HG02885 (cell line): ENCODE data around the gene PRKAG2.
A peak's percentile ranks its signal among the peaks of the same experiment; 100 is the strongest.

Source experiments
- ATAC-seq: cut with Tn5 transposase; IDR thresholded peaks from one replicate; pipeline ENCODE4 v1.9.1; 2021; ENCODE audit warnings: mild to moderate bottlenecking; ENCODE audit not compliant: unreplicated experiment, poor library complexity

The PRKAG2 gene

DNA sequence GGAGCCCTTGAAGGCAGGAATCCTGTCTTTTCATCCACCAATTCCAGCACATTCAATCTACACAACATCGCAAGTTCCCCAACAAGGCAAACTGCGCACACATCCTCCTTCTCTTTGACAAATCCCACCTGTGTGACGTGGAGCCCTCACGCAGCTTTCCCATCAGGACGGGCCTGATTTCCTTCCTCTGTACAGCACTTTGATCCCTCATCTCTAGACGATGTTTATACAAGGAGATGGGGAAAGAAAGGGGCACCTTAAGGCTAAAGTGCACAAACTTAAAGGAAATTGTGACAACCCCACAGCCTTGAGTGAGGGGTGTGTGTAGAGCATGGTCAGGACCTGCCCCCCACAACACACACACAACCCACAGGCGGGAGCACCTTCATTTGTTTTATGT is 97.2 kb downstream of the PRKAG2 start:
- ATAC-seq = no peak

DNA sequence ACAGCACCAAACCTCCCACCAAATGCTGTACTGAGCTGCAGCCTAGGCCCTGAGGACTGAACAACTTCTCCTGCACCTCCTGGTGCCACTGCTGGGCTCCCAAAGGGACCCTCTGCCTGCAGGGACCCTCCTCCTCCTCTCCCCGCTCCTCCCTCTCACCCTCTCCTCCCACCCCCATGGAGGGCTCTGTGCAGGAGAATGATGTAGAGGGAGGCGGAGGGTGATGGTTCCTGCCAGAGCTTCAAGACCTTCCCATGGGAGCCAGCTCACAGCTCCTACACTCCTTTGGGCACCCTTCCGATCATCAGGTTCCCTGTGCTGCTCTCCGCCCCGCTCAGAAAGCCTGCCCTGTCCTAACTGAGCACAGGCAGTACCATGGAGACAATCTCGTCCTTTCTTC is 97.7 kb downstream of the PRKAG2 start:
- ATAC-seq = no peak

DNA sequence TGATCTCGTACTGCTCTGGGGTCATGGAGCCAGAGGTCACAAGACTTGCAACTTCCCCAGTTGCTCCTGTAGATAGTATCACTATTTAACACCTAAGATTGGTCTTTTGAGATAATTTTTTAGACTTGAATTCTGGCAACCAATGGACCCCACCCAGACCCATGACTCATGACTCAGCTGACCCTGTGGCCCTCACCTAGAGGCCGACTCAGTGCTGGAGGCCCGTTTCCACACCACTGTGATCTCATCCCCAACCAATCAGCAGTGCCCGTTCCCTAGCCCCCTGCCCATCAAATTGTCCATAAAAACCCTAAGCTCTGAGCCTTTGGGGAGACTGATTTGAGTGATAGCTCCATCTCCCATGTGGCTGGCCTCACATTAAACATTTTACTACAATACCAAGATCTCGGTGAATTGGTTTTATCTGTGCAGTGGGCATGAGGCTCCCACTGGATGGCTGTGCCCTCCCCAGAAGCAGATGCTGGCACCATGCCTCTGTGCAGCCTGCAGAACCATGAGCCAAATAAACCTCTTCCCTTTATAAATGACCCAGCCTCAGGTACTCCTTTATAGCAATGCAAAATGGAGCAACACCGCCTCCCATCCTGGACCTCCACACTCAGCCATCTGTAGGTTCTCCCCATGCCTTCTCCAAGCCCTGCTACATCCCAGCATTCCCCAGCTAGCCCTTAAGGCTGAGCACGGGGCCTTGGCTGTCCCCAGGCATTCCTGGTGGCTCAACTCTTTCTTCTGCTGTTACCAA is 98.8 kb downstream of the PRKAG2 start:
- no peak for ATAC-seq

DNA sequence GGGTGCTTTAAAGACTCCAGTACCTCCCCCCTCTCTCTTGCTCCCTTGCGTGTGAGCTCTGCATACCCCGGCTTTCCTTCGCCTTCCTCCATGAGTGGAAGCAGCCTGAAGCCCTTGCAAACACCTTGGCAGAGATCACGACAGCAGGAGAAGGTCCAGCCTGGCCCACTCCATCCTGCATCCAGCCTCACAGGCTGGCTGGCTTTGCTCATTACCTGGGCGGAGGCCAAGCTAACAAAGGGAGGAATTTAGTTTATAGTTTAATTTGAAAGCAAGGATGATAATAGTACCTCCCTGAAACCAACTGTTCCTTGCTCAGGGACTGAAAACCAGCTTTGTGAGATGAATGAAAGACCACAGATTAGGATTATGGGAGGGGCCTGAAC is 99.4 kb downstream of the PRKAG2 start:
- ATAC-seq = no peak

DNA sequence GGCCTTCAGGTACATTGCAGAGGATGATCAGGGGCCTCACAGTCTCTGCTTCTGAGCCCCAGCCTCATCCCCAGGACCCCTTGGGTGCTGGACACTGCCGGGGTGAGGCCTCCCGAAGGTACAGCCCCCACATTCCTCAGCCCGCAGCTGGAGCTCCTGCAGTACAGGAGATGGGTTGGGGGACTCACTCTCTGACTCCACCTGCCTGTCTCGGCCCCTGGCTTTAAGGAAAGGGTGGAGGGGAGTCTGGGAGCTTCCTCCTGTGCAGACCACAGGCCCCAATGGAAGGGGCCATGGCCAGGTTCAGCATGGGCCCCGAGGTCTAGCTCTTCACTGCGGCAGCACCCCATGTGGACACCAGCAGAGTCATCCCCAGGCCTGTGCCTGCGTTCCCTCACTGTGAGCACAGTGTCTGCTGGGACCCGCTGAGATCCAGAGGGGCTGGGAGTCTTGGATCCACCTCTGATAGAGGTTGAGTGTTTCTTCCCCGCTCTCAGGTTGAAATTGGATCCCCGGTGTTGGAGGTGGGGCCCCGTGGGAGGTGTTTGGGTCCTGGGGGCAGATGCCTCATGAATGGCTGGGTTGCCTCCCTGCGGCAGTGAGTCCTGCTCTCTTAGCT is 99.9 kb downstream of the PRKAG2 start:
- no peak for ATAC-seq

DNA sequence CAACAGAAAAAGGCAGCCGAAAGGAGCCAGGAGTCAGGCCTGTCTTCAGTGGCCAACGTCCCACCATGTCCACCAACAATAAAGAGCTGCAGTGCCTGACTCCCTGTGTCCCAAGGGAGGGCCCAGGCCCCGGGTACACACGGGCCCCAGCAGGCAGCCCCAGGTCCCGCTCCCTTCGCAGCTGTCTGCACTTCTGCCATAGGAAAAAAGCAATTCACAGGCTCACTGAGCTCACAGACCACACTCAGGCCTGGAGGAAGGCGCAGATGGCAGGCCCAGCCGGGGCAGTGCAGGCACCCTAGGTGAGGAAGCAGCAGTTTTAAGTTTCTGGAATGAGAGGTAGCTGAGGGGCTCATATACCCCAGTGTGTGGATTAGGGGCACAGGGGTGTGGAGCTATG is 100.5 kb downstream of the PRKAG2 start:
- no peak for ATAC-seq

DNA sequence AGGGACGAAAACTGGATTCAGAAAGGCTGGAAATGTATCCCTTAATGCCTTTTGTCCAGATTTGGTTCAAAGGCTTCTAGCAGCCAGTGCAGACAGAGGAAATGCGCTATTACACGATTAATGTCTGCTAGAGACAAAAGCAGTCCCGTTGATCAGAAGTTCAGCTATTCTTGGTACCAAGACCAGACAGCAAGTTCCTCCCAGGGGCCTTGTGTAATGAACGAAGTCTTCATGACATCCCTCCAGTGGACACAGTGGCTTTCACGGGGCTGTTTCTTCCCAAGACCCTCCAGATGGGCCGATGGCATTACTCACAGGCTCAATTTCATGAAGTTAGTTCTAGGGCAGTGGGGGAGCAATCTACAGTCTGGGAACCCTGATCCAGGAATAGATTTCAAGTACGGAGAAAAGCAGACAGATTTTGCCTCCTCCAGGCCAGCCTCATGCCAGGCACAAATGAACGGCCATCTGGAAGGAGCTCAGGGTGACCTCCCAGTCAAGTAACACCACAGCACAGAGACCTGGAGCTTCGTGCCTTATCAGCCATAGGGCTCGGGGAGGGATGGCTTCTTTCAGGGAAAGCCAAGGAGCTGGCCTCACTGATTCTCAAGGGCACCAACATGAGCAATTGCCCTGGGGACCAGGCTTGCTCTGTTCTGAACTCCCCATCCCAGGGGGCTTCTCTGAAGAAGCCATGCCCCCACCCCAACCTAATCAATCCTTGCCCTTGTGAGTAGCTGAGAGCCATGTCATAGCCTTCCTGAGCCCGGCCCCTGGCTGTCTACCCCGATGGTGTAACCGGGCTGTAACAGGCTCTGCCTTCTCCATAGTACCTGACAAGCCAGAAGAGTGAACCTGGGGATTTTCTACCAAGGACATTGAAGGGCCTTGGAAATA is 101.1 kb downstream of the PRKAG2 start:
- ATAC-seq = no peak

DNA sequence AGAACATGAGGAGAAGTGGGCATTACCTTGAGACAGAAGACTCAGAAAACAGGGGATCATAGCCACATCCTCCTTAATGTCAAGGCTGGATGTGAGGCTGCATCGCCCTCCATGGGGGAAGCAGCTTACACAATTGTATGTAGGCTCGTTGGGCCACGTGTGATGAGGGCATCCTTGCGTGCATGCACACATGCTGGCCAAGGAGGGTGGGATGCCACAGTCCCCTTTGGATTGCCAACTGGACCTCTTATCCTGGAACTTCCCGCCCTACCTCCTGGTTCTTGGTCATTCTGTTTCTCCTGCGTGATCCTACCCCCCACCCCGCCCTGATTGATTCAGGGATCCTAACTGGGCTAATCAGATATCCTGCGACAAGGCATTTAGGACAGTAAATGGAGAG is 102.0 kb downstream of the PRKAG2 start:
- no peak for ATAC-seq

DNA sequence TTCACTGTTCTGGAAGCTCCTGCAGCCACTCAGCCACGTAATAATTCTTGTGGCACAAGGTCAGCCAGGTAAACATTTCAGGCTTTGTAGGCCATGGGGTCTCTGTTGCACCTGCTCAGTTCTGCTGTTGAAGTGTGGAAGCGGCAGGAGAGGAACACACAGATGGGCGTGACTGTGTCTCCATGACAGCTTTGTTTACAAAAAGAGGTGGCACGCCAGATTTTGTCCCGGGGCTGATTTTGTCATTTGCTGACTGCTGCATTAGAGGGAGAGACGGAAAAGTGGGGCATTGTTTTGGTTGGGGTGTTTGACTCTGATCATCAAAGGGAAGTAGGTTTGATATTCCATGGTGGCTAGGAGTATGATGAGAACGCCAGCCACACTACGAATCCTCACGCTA is 103.1 kb downstream of the PRKAG2 start:
- no peak for ATAC-seq

DNA sequence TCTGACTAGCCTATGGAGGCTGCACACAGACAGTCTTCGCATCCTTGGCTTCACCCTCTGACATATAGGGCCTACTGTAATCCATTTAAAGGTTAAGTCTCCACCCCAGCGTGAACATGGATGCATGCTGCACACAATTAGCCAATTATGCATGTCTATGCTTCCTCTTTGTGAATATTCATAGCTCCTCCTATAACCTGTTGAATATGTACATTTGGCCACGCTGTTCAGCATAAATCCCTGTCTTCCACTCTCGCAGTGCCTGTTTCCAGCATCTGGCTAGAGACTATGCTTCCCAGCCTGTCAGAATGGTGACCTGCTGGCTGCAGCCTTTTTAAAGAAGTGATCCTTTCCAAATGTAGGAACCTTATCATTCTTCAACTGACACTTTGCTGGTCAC is 106.7 kb downstream of the PRKAG2 start:
- no peak for ATAC-seq

DNA sequence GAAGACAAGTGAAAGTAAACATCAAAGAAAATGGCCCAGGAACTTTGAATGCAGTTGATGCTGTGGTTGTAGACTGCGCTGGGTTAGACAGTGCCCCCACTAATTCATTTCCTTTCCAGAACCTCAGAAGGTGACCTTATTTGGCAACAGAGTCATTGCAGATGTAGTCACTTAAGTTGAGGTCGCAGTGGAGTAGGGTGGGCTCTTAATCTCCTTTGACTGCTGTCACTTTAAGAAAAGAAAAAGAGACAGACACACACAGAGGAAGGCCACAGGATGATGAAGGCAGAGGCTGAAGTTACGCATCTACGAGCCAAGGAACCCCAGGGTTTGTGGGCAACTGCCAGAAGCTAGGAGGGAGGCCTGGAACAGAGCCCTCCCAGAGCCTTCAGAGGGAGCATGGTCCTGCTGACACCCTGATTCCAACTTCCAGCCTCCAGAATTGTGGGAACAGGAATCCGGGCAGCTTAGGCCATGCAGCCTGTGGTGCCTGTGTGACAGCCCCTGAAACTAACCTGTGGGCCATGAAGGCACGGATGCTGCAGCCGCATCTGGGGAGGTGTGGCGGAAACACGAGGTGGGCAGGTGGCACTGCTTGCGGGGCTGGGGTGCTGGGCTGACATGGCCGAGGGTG is 107.6 kb downstream of the PRKAG2 start:
- ATAC-seq = peak; percentile 76

DNA sequence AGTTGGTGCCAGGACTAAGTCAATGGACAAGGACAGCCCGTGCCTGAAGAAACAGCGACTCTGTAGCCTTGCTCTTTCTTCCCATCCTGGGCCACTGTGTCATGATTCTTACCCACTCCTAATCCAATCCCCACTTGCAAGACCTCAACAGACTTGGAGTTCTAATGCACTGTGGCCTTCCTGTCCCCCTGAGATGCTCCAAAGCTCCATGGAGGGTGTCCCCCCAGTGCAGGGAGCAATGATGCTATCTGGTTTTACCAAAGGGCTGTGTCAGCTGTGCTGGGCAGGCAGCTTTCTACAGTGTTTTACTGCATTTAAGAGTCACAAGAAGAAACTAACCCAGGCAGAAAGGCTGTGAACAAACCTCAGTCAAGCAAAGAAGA is 108.1 kb downstream of the PRKAG2 start:
- no peak for ATAC-seq

DNA sequence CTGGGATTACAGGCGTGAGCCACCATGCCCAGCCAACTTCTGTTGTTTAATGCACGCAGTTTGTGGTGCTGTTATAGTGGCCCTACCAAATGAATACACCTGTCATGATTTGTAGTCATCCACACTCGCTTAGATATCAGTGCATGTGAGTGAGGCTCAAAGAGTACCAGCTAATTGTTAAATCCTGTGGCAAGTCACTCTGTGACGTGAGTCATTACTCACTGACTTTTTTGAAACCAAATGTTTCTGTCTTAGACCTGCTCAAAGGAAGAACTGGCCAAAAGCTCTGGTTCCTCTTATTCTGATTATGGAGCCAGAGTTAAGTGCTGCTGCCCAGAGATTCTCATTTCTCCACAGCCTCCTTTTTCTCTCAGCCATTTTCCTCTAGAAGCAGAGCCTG is 109.4 kb downstream of the PRKAG2 start:
- ATAC-seq = no peak

DNA sequence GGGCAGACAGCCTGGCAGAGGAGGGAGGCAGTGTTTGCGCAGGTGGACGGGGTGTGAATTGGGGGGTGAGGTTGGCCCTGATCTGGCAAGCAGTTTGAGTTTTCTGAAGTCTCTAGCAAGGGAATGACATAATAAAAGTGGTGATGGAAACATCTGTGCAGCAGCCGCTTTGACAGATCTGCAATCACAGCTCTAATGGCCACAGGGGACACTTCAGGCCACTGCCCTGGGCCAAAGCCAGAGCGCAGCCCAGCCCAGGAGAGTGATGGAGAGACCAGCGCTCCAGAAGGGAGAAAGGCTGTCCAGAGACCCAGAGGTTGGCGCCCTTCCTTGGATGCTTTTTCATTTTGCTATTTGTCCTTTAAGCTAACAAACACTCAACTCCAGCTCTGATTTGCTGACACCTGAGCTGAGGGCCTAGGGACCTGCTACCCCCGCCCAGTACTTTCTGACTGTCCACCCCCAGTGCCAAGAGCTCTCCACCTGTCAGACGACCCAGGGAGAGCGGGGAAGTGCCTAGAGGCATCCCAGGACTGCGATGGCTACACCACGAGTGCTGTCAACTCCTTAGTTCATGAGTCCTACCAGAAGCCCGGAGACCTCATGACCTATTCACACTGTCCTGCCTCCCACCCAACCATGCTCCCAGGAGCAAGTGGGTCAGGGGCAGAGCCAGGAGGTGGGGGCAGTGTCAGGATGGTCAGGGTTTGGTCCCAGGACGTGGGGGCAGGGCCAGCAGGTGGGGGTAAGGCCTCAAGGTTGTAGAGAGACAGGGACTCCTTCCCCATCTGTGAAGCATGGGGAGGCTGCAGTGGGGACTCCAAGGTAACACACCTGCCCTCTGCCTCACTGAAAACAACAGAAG is 112.6 kb downstream of the PRKAG2 start:
- ATAC-seq = no peak

DNA sequence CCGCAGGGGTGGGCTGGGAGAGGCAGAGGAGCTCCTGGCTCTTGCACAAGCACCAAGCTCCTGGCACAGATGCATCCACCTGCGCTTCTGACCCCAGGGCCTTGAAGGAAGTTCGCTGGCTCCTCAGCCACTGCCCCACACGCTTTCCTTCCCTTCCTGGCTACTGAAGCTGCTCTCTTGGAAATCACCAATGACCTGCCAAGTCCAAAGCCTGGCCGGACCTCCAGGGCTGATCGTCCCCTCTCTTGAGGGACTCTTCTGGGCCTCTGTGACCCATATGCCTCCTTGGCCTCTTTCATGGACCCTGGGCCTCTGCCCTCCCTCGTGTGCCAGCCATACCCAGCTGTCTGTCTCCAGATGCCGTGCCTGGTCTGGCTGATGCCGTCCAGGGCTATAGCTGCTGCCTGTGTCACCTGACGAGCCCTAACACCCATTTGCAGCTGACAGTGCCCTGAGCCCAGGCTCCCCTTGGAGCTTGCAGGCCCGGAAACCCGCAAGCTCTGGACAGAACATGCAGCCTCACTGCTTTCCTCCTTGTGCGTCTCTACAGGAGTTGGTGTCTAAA is 113.4 kb downstream of the PRKAG2 start:
- no peak for ATAC-seq

DNA sequence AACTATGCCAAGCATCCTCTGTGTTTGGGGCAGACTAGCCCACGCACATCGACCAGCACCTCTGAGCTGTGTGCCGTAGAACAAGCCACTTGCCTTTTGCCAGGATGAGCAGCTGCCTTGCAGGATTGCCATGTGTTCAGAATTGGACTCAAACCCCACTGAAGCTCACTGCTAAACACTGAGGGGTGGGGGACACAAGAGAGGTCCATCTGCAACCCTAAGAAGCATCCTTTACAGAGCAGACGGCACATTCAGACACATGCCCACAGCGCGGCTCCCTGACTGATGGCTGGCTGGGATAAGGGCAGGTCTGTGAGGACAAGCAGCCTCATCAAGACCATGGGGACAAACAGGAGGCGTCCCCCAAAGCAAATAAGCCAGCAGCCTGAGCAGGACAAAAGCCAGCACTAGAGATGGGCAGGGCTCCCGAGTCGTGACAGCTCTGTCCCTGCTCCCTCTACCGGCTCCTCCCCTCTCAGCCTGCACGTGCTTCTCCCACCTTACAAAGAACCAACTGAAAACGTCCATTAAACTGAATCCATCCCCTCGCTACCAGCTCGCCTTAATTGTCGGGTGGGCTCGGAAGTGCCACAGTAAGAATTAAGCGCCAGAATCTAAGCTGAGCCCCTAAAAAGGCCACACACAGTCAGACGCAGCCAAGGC is 114.2 kb downstream of the PRKAG2 start:
- ATAC-seq = no peak

DNA sequence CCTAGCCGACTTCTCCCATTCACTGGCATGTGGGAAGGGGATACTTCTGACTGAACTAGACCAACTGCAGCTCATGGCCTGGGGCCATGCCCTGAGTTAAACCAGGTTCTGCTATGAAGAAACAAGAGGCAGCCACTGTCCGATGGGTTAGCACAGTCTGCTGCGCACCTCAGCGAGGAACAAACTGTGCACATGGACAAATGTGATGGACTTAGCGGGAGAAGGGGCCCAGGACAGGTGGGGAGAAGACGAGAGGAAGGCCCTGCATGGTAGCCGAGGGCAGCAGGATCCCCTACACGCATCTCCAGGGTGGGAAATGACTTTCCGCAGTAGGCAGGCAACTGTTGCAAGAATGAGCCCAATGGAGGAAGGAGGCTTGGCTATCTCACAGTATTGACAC is 115.0 kb downstream of the PRKAG2 start:
- no peak for ATAC-seq

DNA sequence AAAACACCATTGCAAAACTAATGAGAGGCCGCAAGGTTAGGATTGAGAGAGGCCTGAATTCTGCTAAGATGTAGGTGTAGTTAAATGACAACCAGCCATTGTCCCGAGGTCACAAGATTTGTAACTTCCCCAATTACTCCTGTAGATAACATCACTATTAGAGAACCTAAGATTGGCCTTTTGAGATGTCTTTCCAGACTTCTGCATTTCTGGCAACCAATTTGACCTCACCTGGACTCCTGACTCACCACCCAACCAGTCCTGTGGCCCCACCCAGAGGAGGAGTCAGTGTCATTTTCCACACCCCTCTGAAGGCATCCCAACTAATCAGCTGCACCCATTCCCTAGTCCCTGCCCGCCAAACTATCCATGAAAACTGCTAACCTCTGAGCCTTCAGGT is 115.7 kb downstream of the PRKAG2 start:
- no peak for ATAC-seq

DNA sequence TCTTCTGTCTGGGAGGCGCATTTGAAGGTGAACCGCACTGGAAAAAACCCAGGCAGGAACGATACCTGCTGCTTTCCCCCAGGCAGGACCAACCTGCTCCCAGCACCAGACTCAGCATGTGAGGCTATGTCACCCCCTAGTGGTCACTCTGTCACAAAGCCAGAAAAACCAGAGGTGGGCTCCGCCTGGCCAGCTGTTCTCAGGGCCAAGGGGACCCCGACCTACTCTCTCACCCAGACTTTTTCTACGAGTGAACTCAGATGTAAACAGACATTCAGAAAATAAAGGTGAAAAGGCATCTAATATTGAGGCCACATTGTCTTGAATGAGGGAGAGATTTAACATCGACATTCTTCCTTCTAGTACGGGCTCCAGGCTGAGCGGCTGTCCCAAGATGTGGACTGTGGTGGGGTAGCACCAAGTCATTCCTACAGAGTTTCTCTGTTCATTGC is 117.3 kb downstream of the PRKAG2 start:
- ATAC-seq = peak; percentile 57
